ENCODE data around the gene OR2A2.

The OR2A2 gene

DNA sequence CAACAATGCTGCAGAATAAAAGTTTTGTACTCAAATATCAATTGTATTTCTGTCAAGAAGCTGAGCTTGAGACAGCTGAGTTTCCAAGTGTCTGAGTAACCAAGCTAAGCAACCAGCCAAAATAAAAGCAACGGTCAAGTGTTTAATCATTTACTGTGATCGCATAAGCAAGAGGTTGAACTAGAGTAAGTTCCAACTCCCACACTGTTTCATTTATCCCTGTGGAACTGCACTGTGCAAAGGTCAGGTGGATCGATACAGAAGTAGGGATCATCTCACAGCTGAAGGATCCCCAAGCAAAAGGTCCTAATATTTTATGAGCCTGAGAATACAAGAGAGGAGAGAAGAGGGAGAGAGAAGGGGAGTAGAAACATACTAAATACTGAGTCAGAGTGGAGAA is 35.0 kb downstream of the OR2A2 start:
- DNase-seq = no peak

DNA sequence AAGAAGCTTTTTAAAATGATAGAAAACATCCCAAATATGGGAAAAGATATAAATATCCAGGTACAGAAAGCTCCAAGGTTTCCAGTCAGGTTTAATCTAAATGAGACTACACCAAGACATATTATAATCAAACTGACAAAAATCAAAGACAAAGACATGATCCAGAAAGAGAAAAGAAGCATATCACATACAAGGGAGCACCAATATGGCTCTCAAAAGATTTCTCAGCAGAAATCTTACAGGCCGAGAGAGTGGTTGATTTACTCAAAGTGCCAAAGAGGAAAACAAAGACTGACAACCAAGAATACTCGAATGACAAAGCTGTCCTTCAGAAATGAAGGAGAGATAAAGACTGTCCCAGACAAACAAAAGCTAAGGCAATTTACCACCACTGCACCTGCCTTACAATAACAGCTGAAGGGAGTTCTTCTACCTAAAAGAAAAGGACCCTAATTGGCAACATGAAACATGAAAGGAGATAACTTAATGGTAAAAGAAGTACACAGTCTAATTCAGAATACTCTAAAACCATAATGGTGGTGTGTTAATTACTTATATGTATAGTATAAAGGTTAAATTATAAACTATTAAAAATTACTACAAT is 38.9 kb downstream of the OR2A2 start:
- DNase-seq = no peak

DNA sequence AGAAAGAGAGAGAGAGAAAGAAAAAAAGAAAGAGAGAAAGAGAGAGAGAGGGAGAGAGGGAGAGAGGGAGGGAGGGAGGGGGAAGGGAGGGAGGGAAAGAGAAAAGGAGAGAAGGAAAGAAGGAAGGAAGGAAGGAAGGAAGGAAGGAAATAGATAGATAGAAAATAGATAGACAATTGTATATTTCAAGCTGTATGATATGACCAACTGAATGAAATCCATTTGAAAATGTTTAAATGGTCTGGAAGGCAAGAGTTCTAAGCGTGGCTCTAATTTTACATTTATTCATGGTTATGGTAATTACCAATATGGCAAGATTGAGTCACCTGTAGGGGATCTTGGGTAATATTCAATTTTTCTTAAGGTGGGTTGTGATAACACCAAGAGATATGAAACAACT is 49.5 kb downstream of the OR2A2 start:
- no peak for DNase-seq
